ENCODE measurements around the gene SUCLG2. TPM values are rescaled to one million over a fixed set of nuclear protein-coding genes. Genes with fewer than 3 reads are reported as not detected.

Gene SUCLG2
- total RNA-seq, 1 donor from 2014 or later, result 53.8 TPM

DNA sequence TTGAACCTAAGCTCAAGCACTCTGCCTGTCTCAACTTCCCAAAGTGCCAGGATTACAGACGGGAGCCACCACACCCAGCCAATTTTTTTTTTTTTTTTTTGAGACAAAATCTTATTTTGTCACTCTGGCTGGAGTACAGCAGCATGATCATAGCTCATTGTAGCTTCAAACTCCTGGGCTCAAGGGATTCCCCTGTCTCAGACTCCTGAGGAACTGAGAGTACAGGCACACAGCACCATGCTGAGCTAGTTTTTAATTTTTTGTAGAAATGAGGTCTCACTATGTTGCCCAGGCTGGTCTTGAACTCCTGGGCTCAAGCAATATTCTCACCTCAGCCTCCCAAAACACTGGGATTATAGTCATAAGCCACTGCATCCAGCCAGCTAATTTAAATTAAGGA, 36.8 kb upstream of the SUCLG2 start:
- H3K9me3 ChIP-seq, result no peaks in the 10 kb centered on the region
- H3K4me3 ChIP-seq, result no peak overlapping the region
- no peaks in the 10 kb centered on the region for H3K27me3 ChIP-seq
- no peaks in the 10 kb centered on the region for H3K4me1 ChIP-seq
- TF ChIP-seq, protein P1, sequence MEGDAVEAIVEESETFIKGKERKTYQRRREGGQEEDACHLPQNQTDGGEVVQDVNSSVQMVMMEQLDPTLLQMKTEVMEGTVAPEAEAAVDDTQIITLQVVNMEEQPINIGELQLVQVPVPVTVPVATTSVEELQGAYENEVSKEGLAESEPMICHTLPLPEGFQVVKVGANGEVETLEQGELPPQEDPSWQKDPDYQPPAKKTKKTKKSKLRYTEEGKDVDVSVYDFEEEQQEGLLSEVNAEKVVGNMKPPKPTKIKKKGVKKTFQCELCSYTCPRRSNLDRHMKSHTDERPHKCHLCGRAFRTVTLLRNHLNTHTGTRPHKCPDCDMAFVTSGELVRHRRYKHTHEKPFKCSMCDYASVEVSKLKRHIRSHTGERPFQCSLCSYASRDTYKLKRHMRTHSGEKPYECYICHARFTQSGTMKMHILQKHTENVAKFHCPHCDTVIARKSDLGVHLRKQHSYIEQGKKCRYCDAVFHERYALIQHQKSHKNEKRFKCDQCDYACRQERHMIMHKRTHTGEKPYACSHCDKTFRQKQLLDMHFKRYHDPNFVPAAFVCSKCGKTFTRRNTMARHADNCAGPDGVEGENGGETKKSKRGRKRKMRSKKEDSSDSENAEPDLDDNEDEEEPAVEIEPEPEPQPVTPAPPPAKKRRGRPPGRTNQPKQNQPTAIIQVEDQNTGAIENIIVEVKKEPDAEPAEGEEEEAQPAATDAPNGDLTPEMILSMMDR (IDR thresholded peaks at IDR 0.05), result no peak
- no peak overlapping the region for H3K27ac ChIP-seq
- no peaks in the 10 kb centered on the region for H3K36me3 ChIP-seq
- ATAC-seq (no peak), DNase-seq (no peak)
- intact Hi-C loops (cut with DNase I), result no loop called here

GRCh38 chr3:67689806-67690205, 35.4 kb upstream of the SUCLG2 start:
- no peaks in the 10 kb centered on the region for H3K4me1 ChIP-seq
- intact Hi-C loops (cut with DNase I), result no loop called here
- TF ChIP-seq, protein P1 (IDR thresholded peaks at IDR 0.05), result no peak
- no peak for ATAC-seq
- H3K36me3 ChIP-seq, result no peaks in the 10 kb centered on the region
- H3K4me3 ChIP-seq, result no peak overlapping the region
- no peak overlapping the region for H3K27ac ChIP-seq
- H3K27me3 ChIP-seq, result no peaks in the 10 kb centered on the region
- no peak for DNase-seq
- H3K9me3 ChIP-seq, result no peaks in the 10 kb centered on the region

DNA sequence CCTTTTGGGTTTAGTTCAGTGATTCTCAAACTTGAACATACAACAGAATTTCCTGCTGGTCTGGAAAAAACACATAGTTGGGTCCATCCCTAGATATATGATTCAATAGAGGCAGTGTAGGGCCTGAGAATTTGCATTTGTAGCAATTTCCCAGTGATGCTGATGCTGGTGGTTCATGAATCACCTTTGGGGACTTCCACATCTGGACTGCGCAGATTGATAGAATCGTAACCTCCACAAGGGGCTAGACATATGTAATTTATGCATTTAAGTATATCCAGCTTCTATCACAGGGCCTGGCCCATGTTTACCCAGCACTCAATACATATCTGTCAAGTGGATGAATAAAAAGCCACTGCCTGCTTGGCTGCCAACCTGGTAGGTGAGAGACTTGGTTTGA, 33.8 kb upstream of the SUCLG2 start:
- no peaks in the 10 kb centered on the region for H3K36me3 ChIP-seq
- H3K4me1 ChIP-seq, result no peaks in the 10 kb centered on the region
- no peak overlapping the region for H3K4me3 ChIP-seq
- TF ChIP-seq, protein P1 (IDR thresholded peaks at IDR 0.05), result no peak
- intact Hi-C loops (cut with DNase I), result no loop called here
- no peaks in the 10 kb centered on the region for H3K27me3 ChIP-seq
- no peak for ATAC-seq
- no peak overlapping the region for H3K27ac ChIP-seq
- DNase-seq, result no peak
- H3K9me3 ChIP-seq, result no peaks in the 10 kb centered on the region

DNA sequence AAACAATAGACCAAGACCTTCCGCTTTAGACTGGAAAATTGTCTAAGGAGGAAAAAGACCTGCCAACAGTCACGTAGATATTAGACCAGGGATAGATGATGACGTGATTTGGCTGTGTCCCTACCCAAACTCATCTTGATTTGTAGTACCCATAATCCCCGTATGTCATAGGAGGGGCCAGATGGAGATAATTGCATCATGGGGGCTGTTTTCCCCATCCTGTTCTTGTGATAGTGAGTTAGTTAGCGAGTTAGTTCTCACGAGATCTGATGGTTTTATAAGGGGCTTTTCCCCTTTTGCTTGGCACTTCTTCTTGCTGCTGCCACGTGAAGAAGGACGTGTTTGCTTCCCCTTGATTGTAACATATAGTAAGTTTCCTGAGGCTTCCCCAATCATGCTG, 31.7 kb upstream of the SUCLG2 start:
- Histone ChIP-seq H3K4me1 (no peaks in the 10 kb centered on the region), H3K36me3 (no peaks in the 10 kb centered on the region), H3K27me3 (no peaks in the 10 kb centered on the region), H3K9me3 (no peaks in the 10 kb centered on the region), H3K27ac (no peak overlapping the region), H3K4me3 (no peak overlapping the region)
- DNase-seq (no peak), ATAC-seq (no peak)
- TF ChIP-seq, protein P1 (IDR thresholded peaks at IDR 0.05), result no peak
- intact Hi-C loops (cut with DNase I), result no loop called here

- intact Hi-C loops (cut with DNase I), result no loop called here
- H3K4me3 ChIP-seq, result no peak overlapping the region
- ATAC-seq, result no peak
These were observed 31.1 kb upstream of the SUCLG2 start for GRCh38 chr3:67685499-67685898.

More at GRCh38 chr3:67685499-67685898, 31.1 kb upstream of the SUCLG2 start:
- TF ChIP-seq, protein P1 (IDR thresholded peaks at IDR 0.05), result no peak
- H3K4me1 ChIP-seq, result no peaks in the 10 kb centered on the region
- DNase-seq, result no peak
- no peaks in the 10 kb centered on the region for H3K36me3 ChIP-seq
- H3K9me3 ChIP-seq, result no peaks in the 10 kb centered on the region
- H3K27me3 ChIP-seq, result no peaks in the 10 kb centered on the region
- no peak overlapping the region for H3K27ac ChIP-seq

Measured in upper lobe of right lung (tissue), 1 donor.